GM12892 (cell line): ENCODE data around the gene SOCS3.

Experiments used
- POLR2A ChIP-seq: IDR thresholded peaks from 2 replicates; pipeline ENCODE4 v1.6.1; 2011; ENCODE audit warnings: low read depth, low read length, control low read depth
- POLR2AphosphoS5 ChIP-seq: IDR thresholded peaks from 2 replicates; pipeline ENCODE4 v1.6.1; 2011; ENCODE audit warnings: low read depth, low read length, control low read depth

- TF ChIP-seq POLR2A (no peak), POLR2AphosphoS5 (no peak)
Measured at GRCh38 chr17:78368854-78369495, 9.1 kb upstream of the SOCS3 start.
